Measurements from ENCODE around the gene KCNAB1.
"Not testable (repeated sequence)": the region's sequence is repeated elsewhere in the genome, so short reads cannot be mapped to it uniquely, and the experiment has no call there.

The KCNAB1 gene

GRCh38 chr3:156284637-156285036 lies 164.3 kb downstream of the KCNAB1 start:
- not testable (repeated sequence) for DNase-seq

DNA sequence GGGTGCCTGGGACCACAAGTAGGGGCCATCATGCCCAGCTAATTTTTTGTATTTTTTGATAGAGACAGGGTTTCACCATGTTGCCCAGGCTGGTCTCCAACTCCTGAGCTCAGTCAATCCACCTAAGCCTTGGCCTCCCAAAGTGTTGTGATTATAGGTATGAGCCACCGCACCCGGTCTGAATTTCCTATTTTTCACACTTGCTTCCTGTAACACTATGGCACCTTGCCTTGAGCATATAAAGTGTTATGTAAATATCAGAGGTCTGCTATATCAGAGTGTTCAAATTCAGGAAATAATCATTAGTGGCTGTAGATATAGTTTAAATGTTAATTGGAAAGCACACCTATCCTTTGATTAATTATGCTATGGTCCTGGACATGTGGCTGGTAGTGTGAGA lies 165.2 kb downstream of the KCNAB1 start:
- DNase-seq, result no peak

DNA sequence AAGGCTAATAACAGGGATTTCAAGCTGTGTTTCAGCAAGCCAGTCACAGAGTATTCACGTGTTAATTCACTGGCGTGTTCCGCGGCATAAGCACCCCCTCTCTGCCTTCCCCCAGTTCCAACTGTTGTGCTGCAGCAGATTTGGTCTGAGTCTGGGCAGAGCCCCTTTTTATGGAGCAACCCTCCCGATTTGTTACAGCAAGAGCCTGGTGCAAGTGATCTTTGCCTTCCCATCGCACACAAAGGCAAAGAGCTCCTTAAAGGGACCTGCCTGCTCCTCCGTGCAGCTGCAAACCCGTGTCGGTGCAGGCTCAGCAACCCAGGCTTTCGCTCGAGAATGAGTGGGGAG lies 170.5 kb downstream of the KCNAB1 start:
- no peak for DNase-seq

GRCh38 chr3:156291272-156292123 lies 171.1 kb downstream of the KCNAB1 start:
- DNase-seq, result no peak

DNA sequence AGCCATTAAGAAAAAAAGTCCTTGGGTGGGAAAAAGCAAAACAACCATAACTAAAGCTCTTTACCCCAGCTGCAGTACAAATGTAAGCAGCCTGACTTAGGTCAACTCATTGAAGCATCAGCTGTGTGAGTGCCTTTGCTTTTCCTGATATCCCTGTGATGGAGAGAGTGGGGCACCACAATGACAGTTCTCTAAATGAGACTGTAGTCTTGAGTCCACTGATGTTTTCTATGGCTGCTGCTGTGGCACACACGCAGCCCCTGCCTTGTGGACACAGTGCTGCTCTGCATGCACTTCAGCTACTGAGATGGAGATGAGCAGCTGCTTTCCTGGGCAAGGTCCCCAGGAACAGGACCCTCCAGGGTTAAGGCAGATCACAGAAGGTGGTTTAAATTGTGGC lies 173.2 kb downstream of the KCNAB1 start:
- DNase-seq, result no peak

DNA sequence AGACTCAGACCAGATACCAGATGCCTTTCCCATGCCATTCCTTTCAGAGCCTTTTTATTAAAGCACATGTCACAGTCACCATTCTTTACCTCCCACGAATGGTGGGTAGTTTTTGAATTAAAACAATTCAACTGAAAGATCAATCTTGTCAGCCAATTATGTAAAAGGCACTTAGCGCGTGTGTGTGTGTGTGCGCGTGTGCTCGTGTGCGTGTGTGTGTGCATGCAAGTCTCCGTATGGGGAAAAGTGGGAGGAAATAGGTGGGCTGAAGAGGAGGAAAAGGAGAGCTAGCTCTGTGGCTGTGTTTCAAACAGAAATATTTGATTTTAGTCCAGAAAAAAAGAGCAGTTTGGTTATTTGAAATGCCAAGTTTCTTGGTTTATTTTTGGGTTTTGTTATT lies 177.2 kb downstream of the KCNAB1 start:
- DNase-seq, result no peak

- DNase-seq, result no peak
Observed at GRCh38 chr3:156298014-156298413, 177.6 kb downstream of the KCNAB1 start.

DNA sequence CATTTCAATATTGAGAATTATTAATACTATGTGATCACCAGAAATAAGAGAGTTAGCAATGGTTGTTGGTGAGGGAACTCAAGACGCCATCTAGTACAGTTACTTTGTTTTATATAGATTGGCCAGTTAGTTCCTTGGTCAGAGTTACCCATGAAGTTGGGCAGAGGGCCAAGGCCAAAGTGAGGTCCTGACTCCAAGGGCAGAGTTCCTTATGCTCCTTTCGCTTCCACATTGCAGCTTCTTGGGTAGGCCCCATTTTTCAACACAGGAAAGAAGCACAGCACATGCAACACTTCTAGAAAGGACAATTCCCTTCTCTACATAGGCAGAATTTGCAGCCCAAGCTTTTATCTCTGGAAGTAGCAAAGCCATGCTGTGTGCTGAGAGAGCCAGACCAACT lies 178.6 kb downstream of the KCNAB1 start:
- no peak for DNase-seq

DNA sequence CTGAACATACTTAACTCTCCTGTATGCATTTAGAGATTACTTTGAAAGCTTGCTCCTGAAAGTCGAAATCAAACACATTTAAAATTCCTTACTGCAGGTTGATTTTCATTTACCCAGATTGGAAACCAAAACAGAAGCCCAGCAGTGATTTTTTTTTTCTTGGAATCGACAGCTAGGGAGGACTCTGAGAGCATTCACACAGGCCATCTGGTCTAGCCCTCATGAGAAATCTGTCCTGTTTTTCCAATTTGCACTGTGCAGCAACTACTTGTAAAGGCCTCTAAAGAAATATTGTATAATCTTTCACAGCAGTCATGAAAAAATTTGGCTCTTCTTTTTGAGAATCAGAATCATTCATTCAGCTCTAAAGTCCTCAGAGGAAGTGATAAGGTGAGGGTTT lies 179.2 kb downstream of the KCNAB1 start:
- no peak for DNase-seq

DNA sequence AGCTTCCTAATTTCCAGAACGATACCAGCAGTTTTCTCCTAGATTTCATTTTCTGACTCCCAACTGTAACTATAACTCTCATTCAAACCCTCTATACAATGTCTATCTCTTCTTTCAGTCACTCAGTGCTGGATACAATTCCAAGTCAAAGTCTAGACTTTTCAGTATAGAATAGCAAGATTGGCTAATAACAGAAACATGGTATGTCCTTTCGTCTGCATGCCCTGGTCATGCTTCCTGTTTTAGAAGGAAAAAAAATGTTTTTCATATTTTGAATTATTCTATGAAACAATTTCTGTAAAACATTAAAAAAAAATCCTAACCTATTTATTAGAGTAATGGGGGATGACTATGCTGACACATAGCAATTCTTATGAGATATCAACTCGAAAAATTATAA lies 180.0 kb downstream of the KCNAB1 start:
- no peak for DNase-seq

DNA sequence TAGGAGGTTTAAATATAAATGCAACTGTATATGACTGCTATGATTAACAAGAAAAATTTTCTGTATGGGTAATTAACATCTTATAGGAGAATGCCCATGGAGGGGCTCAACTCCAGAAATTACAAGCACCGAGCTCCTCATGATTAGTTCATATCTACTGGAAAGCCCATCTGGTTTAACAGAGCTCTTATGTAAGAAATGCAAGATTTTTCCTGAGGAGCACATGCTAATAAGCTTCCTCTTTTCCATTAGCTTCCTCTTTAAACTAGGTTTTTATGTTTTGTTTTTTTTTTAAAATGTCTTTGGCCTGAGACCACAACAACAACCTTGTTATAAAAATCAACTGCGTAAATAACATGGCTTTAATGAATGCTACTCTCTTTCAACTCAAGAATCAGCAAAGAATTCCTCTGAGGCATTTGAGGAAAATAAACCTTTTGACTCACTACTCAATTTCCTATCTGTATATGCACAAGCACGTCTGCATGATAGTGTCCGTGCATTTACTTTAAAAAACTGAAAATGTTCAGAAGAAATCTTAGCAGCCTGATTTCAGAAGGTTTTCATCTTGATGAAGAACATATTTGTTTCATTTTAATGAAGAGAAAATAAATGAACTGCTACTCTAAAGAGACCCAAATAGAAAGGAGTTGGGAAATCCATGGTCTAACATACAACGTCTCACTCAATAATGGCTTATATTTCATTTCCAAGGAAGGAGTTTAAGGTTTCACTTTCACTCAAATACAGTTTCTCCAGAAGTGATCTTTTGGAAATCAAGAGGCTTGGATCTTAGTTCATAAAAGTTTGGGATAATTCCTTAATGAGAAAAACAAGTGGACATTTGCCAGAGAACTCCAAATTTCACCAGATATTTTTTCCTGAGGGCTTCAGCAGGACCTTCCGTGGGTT lies 180.8 kb downstream of the KCNAB1 start:
- no peak for DNase-seq

- DNase-seq, result no peak
Observed at GRCh38 chr3:156303001-156303707, 182.8 kb downstream of the KCNAB1 start.

GRCh38 chr3:156304406-156304805 lies 184.0 kb downstream of the KCNAB1 start:
- no peak for DNase-seq

DNA sequence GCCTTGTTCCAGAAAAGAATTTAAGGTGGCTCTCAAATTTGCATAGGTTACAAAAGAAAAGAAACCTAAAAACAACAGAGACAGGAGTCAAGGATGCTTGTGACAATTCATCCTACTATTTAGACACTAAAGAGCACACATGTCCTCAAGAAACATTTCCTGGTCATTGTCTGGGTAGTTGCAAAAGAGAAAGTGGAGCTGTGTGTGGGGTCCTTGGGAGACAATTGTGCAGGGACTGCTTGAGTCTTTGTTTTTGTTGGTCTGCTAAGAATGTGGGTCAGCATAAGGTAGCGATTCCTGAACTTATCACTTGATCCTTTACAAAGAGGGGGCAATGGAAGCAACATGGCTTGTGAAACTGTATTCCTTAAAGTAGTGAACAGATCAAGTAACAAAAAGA lies 185.3 kb downstream of the KCNAB1 start:
- DNase-seq, result no peak

DNA sequence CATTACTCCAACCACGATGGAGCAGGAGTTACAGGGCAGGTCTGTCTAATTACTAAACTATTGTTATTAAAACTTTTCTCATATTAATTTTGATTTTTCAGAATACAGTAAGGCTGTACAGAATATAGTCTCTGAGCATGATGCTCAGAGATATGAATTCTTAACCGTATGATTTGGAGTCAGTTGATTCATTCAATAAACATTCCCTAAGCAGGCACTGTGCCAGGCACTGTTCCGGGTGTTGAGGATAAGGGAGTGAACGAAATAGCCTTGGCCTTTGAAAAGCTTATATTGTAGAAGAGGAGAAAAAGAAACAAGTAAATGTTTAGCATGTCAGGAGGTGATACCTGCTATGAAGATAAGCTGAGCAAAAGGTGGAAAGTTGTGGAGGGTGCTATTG lies 187.3 kb downstream of the KCNAB1 start:
- DNase-seq, result no peak

DNA sequence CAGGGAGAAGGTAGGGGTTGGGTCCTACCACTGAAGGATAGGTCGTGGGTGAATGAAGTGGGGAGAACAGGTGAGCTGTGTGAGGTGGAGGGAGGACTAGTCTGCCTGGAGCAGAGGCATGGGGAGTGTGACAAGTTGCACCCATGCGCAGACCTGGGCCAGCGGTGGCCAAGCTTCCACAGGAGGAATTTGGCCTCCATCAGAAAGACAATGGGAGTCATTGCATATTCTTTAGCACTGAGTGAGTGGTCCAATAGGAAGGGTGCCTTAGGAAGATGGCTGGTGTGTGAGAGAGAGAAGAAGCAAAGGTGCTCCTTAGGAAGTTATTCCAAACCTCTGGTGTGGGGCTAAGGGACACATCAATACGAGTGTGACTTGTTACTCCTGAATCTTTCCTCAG lies 191.1 kb downstream of the KCNAB1 start:
- DNase-seq, result no peak

DNA sequence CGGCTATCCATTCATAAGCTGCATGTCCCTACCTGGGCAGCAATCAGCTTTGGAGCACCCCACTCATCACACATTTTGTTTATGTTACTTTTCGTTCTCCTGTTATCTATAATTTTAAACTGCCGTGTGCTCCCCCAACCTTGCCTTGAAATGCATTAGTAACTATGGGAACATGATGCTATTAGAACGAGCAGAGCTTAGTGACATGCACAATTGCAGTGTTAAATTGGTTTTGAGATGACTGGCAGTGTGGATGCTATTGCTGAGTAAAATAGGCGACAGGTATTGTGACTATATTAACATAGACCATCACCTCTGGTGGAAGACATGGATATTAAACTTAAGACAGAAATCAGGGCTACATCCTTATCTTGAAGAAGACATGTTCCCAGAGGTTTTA lies 191.6 kb downstream of the KCNAB1 start:
- DNase-seq, result no peak

GRCh38 chr3:156316076-156316475 lies 195.7 kb downstream of the KCNAB1 start:
- DNase-seq, result no peak

DNA sequence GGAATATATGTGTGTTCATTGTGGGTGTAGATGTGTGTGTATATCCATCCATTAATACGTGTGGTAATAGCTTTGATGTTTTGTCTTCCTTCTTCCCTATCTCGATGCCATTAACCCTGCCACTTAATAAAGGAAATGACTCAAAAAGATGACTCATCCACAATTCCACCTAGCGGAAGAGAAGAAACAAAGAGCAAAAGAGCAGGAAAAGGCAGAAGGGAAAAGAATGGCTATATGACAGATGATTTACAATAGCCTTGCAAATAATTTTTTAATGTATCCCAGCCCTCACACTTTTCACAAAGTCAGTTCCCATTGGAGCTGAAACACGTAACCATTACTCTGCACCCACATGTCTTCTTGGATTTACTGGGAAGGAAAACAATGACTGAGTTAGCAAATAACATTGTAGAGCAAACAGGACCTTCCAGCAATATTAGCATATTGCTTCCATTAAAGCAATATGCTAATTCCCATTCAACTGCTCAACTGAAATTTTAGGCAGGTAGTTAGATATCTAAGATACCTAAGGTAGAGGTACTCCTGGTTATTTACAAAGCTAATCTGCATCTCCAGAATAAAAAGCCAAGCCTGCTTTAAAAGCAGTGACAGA lies 197.2 kb downstream of the KCNAB1 start:
- no peak for DNase-seq

DNA sequence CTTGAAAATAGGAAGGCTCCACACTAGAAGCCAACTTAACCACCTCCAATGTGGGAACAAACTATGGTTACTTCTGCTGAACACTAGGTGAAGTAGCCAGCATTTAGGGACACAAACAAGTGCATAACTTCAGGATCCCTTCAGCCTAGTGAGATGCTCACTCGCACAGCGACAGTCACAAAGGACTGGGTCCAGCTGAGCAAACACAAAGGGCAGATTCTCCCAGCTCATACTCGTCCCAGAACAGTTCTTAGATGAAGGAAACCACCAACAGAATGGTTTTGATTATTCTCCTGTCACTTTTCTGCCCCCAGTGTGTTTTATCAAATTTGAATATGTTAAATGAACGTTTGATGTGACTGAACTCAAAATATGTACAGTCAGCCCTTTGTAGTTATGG lies 201.6 kb downstream of the KCNAB1 start:
- DNase-seq, result no peak

GRCh38 chr3:156323466-156323865 lies 203.1 kb downstream of the KCNAB1 start:
- DNase-seq, result no peak

GRCh38 chr3:156330415-156330814 lies 210.0 kb downstream of the KCNAB1 start:
- no peak for DNase-seq

DNA sequence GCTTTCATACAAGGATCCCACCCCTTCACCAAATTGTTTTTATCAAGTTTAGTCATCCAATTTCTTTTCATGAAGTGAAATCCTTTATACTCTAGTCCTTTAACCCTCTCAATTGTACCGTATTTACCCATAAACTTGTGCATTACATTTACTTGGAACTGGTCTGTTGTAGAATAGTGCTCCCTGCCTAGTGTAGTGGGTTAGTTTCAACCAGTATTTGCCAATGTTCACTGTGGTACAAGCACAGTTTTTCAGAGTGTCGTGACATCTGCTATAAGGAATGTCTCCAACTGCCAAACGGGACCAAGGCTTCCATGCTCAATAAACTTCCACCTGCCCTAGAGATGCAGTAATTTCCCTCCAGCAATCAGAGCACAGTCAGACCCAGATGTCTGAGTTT lies 211.9 kb downstream of the KCNAB1 start:
- DNase-seq, result no peak

All from right forelimb (tissue), 1 donor.